Keratinocyte (primary cell): ENCODE results near the gene EFTUD2.
"Not testable (repeated sequence)": the region's sequence is repeated elsewhere in the genome, so short reads cannot be mapped to it uniquely, and the experiment has no call there.

Source experiments
- EZH2 ChIP-seq: IDR thresholded peaks from one replicate; pipeline ENCODE4 v1.6.1; 2012; ENCODE audit warnings: inconsistent platforms, mild to moderate bottlenecking, low read length, moderate library complexity
- TF ChIP-seq, protein P1 (sequence below), 3 experiments: IDR thresholded peaks in 1 of 3; conservative IDR thresholded peaks in 1 of 3; optimal IDR thresholded peaks in 1 of 3; 2 replicates in 2 of 3; 3 replicates in 1 of 3; pipeline versions ENCODE3 to v1.5.1; 2011; ENCODE audit warnings: low read length in 3 of 3, mild to moderate bottlenecking in 3 of 3, moderate library complexity in 2 of 3, control low read depth in 1 of 3, inconsistent platforms in 1 of 3; ENCODE audit not compliant: insufficient read depth in 2 of 3; ENCODE audit errors: extremely low read depth in 1 of 3

DNA sequence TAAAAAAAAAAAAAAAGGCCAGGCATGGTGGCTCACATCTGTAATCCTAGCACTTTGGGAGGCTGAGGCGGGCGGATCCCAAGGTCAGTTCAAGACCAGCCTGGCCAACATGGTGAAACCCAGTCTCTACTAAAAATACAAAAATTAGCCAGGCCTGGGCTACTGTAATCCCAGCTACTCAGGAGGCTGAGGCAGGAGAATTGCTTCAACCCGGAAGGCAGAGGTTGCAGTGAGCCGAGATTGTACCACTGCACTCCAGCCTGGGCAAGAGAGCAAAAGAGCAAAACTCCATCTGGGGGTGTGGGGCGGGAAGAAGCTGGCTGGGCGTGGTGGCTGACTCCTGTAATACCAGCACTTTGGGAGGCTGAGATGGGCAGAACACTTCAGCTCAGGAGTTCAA, 80.7 kb downstream of the EFTUD2 start:
- TF ChIP-seq, protein P1, sequence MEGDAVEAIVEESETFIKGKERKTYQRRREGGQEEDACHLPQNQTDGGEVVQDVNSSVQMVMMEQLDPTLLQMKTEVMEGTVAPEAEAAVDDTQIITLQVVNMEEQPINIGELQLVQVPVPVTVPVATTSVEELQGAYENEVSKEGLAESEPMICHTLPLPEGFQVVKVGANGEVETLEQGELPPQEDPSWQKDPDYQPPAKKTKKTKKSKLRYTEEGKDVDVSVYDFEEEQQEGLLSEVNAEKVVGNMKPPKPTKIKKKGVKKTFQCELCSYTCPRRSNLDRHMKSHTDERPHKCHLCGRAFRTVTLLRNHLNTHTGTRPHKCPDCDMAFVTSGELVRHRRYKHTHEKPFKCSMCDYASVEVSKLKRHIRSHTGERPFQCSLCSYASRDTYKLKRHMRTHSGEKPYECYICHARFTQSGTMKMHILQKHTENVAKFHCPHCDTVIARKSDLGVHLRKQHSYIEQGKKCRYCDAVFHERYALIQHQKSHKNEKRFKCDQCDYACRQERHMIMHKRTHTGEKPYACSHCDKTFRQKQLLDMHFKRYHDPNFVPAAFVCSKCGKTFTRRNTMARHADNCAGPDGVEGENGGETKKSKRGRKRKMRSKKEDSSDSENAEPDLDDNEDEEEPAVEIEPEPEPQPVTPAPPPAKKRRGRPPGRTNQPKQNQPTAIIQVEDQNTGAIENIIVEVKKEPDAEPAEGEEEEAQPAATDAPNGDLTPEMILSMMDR (optimal IDR thresholded peaks at IDR 0.05 in 1 of 3, IDR thresholded peaks at IDR 0.05 in 1 of 3, conservative IDR thresholded peaks at IDR 0.05 in 1 of 3; ENCODE audit: extremely low read depth in 1 of 3, insufficient read depth in 2 of 3, low read length in 3 of 3): not testable (repeated sequence)
- TF ChIP-seq EZH2: not testable (repeated sequence)
